ENCODE data around the gene RRP9.

The RRP9 gene

GRCh38 chr3:51955175-51955892 is 13.6 kb upstream of the RRP9 start, which contains the start of gene GPR62:
Gene GPR62 (plus strand): TSS chr3:51955381. CDS start chr3:51955653, 272 bp downstream.
- DNase-seq: no peak

DNA sequence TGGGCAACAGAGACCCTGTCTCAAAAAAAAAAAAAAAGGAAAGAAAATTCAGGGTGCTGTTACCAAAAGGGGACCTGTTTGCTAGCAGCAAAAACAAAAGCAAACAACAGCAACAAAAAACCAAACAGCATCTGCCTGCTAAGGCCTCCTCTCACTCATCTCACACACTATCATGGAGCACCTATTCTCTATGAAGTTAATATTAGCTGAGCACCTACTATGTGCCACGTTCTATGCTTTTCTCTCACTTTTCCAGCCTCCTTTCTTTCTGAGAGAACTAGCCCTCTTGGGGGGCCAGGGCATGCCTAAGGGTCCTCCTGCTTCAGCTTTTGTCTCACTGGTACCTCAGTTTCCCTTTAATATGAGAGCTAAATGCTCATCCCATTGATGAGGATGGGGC is 13.0 kb upstream of the RRP9 start:
- DNase-seq: no peak

DNA sequence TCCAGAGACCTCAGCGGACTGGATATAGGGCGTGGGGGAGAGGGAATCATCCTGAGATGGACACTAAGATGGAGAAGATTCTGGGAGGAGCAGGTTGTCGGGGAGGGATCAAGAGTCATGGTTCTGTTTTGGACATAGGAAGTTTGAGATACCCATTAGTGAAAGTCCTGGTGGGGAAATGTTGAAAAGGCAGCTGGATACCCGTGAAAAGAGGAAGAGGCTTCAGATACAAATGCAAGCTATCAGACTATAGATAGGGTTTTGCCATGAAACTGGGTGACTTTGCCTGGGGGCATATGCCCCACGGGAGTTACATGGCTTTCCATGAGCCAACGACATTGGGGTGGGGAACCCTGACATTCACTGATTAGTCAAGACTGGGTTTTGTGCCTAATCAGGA is 12.4 kb upstream of the RRP9 start:
- no peak for DNase-seq

DNA sequence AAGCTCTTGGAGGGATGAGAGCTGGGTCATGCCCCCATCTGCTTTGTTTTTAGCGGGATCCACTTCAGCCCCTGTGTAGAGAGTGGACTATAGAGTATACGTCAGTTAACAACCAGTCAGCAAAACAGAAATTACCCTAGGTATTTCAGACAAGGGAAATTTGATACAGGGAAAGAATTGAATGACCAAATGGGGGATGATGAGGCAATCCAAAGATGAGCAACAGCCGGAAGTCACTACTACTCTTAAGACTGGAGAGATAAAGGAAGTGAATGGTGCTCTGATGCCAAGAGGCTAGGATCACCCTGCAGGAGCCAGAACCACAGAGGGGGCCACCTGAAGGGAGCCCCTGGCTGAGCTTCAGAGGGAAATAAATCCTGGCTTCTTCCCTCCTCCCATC is 11.7 kb upstream of the RRP9 start:
- no peak for DNase-seq

DNA sequence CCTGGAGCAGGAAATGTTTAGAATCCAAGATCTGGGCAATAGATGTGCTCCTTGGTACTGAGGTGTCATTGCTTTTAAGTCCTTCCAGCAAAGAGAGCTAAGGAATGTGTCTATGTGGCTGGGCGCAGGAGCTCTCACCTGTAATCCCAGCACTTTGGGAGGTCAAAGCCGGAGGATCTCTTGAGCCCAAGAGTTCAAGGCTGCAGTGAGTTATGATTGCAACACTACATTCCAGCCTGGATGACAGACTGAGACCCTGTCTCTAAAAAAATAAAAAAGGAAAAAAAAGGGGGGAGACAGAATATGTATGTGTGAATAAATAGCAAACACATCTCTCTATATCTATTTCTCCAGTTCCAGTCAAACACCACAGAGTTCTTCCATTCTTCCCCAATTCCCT is 9.2 kb upstream of the RRP9 start:
- no peak for DNase-seq

GRCh38 chr3:51949121-51949520 is 7.4 kb upstream of the RRP9 start:
- no peak for DNase-seq

DNA sequence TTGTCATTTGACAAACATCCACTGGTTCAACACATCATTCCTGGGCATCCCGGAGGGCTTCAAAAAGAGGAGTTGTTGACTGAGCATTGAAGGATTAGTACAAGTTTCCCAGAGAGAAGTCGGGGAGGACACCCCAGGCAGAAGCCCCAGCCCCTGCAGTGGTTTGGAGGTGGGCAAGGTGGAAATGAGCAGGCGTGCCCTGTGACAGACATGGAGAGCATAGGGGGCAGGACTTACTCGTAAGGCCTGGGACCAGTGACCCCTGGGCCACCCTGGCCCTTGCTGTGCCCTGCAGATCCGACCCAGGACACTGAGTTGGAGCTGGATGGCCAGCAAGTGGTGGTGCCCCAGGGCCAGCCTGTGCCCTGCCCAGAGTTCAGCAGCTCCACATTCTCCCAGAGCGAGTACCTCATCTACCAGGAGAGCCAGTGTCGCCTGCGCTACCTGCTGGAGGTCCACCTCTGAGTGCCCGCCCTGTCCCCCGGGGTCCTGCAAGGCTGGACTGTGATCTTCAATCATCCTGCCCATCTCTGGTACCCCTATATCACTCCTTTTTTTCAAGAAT is 6.4 kb upstream of the RRP9 start:
- no peak for DNase-seq

DNA sequence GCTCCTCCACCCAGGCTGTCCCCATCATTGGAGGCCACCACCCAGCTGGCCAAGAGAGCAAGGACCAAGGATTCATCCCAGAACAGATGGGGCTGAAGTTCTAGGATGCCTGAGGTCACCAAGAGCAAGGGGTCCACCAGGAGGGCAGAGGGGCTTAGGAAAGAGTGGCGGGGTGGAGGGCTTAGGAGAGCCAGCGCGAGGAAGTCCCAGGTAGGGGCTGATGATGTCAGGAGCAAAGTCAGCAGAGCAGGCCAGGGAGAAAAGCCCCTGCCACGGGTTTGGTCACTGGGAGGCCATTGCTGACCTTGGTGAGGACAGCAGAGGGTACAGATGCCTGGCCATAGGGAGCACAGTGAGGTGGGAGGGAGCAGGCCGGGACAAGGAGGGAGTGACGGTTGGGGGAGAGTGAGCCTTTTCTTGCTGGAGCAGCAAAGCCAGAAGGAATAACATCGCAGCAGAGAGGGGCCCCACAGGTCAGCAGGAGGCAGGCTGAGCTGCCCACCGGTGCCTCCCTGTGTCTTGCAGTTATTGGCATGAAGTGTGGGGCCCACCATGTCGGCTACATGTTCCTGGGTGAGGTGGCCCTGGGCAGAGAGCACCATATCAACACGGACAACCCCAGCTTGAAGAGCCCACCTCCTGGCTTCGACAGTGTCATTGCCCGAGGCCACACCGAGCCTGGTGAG is 5.7 kb upstream of the RRP9 start:
- no peak for DNase-seq

DNA sequence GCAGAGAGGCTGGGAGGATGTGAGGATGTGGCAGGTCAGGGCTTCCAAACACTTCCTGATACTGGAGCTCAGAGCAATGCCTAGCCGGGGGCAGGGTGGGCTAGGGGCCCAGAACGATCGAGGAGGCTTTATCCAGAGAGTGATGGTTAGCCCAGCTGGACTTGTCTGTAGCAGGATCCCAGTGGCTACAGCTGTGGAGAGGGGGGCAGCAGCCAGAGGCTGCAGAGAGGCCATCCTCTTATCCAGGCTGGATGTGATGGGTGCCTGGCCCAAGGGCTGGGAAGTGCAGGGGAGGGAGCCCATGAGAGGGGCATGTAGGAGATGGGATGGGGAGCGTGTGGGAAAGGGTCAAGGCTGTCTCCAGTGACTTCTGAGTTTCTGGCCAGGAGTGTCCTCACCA is 5.1 kb upstream of the RRP9 start:
- DNase-seq: no peak

GRCh38 chr3:51945926-51946705 is 4.4 kb upstream of the RRP9 start:
- DNase-seq: no peak

DNA sequence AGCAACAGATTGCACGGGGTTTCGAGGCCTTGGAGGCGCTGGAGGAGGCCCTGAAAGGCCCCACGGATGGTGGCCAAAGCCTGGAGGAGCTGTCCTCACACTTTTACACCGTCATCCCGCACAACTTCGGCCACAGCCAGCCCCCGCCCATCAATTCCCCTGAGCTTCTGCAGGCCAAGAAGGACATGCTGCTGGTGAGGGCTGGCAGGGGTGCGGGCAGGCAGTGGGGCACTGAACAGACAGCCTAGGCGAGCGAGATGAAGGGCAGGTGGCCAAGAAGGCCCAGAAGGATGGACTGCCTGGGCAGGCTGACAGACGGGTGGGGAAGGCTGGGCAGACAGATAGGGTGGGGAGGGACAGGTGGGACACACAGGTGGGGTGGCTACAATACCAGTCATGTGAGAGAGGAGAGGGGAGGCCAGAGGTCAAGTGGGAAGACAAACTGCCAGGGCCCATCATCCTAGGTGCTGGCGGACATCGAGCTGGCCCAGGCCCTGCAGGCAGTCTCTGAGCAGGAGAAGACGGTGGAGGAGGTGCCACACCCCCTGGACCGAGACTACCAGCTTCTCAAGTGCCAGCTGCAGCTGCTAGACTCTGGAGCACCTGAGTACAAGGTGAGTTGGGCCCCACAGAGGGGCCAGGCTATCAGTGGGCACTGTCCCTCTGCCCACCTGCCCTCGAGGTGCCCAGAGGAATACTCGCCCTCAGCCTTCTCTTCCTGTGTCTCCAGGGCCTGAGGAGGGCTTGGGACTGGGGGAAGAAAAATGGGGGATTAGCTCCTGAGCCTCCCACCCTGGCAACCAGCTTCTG is 3.5 kb upstream of the RRP9 start:
- no peak for DNase-seq

DNA sequence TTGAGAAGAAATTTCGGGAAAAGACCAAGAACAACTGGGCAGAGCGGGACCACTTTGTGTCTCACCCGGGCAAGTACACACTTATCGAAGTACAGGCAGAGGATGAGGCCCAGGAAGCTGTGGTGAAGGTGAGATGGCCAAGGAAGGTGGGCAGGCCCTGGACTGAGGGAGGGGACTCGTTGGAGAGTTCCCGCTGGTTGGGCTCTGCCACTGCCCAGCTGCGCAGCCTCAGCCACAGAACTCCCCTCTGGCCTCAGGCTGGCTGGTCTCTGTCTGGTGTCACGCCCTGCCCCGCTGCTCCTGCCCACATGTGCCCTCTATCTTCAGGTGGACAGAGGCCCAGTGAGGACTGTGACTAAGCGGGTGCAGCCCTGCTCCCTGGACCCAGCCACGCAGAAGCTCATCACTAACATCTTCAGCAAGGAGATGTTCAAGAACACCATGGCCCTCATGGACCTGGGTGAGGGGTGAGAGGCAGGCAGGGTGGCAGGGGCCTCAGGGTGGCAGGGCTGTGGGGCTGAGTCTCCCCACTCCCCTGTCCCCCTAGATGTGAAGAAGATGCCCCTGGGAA is 2.8 kb upstream of the RRP9 start:
- DNase-seq: no peak

DNA sequence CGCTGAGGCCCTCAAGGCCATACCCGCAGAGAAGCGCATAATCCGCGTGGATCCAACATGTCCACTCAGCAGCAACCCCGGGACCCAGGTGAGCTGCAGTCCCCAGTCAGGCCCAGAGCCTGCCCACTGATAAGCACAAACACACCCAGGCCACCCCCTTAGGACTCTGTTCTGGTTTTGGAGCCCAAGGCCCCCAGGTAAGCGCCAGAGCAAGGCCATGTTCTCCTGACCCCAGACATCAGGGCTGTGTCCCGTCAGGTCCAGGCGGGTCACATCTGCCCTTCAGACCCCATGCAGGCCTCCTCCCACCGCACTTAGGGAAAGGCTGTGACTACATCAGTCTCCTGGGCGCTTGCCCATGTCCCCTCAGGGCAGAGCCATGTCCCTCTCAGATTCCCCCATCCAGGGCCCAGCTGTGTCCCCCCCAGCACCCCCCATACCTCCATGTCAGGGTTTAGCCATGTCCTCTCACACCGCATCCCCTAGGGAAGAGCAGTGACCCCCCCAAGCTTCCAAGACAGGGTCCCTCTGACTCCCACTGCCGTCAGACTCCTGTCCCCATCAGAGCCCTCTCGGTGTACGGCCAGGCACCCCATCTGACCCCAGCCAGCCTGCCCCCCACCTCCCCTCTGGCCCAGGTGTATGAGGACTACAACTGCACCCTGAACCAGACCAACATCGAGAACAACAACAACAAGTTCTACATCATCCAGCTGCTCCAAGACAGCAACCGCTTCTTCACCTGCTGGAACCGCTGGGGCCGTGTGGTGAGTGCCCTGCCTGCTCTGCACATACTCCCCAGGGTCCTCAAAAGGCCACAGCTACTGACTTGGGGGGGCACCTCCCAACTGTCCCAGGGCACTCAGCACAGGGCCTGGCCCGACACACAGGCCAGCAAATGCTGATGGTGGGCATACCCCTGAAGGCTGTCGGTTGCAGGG is 2.0 kb upstream of the RRP9 start:
- no peak for DNase-seq

GRCh38 chr3:51942603-51943450 is 1.1 kb upstream of the RRP9 start:
- no peak for DNase-seq

DNA sequence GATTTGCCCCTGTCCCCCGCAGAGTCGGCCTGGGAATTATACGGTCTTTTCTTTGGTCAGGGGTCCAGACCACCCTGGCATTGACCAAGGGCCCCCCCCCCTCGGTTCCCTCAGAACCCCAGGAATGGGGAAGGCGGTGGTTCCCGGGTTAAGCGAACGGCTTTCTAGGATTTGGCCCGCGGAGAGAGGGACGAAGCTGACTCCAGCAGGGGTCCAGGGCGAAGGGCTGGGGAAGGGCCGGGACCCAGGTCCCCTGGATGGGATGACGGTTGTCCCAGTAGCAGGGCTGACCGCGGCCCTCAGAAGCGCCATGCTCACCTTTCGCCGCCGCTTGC is 274 bp downstream of the RRP9 start:
- DNase-seq: no peak

DNA sequence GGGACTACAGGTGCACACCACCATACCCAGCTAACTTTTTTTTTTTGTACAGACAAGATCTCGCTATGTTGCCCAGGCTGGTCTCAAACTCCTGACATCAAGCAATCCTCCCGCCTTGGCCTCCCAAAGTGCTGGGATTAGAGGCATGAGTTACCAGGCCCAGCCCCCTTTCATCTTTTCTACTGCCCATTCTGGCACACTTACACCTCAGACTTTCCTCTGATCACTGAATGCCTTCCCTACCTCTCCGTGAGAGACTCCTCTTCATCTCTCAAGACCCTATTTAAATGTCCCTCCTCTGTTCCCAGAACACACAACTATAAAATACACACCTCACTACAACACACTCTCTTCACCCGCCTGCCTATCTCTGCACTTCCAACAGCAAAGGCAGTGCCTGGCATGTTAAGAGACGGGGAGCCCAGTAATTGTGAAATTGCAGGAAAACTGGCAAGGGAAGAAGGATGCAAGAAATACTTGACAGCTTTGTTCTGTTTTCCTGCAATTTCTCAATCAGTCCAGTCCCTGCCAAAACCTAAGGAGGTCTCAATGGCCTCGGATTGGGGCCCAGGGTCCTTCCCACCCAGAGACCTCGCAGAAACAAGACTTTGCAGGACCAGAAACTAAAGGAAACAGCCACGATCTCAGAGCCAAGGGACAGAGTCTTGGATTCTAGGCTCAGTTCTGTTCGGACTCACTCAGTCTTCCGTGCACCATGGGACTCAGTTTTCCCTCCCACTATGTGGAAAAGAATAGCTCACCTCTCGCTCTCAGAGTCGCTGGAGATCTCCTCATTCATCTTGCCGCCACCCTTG is 849 bp downstream of the RRP9 start:
- DNase-seq: no peak

DNA sequence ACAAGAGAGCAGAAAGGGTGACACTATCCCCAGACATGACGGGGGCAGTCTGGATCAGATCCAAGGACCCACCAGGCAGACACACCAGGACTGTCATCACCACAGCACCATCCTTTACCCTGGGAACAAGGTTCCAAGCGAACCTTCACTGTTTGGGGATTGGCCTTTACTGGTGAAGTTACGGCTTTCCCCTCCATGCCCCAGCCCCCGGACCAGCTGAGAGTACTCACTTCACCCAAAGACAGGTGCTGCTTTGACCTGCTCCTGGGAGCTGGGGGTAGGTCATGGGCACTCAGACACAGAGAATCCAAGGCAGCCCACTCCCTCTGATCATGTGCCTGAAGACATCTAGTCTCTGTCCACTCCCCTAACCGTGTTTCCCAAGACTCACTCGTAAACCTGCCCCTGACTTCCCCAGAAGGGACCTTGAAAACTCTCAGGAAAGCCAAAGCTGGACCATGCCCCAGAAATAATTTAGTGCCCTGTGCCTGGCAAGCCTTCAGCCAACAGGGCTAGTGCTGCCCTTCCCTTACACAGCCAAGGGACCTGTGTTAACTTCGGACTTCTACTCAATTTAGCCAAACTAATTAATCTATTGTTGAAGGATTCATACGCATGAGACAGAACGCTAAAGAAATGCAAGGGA is 2.8 kb downstream of the RRP9 start:
- no peak for DNase-seq

DNA sequence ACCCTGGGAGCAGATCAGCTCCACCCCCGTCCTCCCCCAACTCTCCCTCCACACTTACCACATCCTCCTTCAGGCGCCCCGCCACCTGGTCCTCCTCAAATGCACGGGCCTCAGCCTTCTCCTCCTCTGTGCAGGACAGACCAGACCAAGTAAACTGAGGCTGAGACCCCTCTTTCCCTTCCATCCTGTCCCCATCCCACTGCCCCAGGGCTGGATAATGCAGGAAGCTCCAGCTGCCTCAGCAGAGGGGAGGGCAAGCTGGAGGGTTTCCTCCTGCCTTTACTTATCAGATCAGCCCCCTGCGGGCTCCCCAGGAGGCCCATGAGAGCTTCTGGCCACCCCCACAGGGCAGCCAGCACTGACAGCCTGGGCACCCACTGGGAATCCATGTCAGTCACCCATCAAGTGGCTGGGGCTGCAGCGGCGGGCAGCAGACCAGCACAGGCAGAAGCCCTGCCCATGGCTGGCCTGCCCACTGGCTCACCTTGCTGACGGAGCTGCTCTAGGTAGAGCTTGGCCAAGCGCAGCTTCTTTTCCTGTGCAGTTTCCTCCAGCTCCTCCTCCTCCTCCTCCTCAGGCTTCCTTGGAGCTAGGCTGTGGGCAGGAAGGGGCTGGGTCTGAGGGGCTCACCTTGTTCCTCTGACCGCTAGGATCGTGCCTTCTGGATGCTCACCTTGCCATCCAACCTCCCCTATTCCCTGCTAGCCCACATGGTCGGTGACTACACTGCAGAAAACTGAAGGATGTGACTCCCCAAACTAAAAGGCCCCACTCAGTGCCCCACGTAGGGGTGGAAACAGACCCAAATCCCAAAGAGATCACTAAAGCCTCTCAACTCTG is 3.9 kb downstream of the RRP9 start:
- no peak for DNase-seq

All from NCI-H1048 (cell line).